SK-N-DZ (cell line): ENCODE data around the gene SEC23B. TPM values are rescaled to one million over a fixed set of nuclear protein-coding genes. Genes with fewer than 3 reads are reported as not detected.
"Not testable (repeated sequence)": the region's sequence is repeated elsewhere in the genome, so short reads cannot be mapped to it uniquely, and the experiment has no call there.

Experiments
- DNase-seq: peaks from one replicate; pipeline ENCODE4 v3.0.0-alpha.2; 2015; ENCODE audit warnings: low spot score
- polyA plus RNA-seq, 2 experiments: library from polyadenylated mRNA; depleted of rRNA; stranded (reverse); fragments of >200 nt; gene quantifications; 2 replicates each; pipeline ENCODE4 v1.2.3, GENCODE V29; 2014

SEC23B gene
- 67.8 and 72.9 TPM in 2 replicates for polyA plus RNA-seq (2014; cell fraction: cytosol; rRNA removed)
- polyA plus RNA-seq (2014; cell fraction: nucleus; rRNA removed): 28.1 and 44.8 TPM in 2 replicates

GRCh38 chr20:18507218-18508191 lies at the start of gene SEC23B:
Gene SEC23B (plus strand): TSS chr20:18507940. CDS start chr20:18510836, 2,896 bp downstream.
- DNase-seq: peak; percentile 97

- DNase-seq: no peak
Measured at GRCh38 chr20:18465536-18466200, 42.1 kb upstream of the SEC23B start.

GRCh38 chr20:18466574-18466893 lies 41.2 kb upstream of the SEC23B start:
- DNase-seq: no peak

GRCh38 chr20:18466894-18467730 lies 40.6 kb upstream of the SEC23B start, which contains the start of the genes DZANK1 and POLR3F:
Gene DZANK1 (minus strand): TSS chr20:18467030. CDS start chr20:18465358, 1,672 bp downstream.
Gene POLR3F (plus strand): TSS chr20:18467390. CDS start chr20:18467507, 117 bp downstream.
- peak; percentile 98 for DNase-seq

GRCh38 chr20:18477218-18477617 lies 30.5 kb upstream of the SEC23B start:
- no peak for DNase-seq

GRCh38 chr20:18477821-18478220 lies 29.9 kb upstream of the SEC23B start:
- no peak for DNase-seq

GRCh38 chr20:18481596-18481995 lies 26.1 kb upstream of the SEC23B start:
- no peak for DNase-seq

- DNase-seq: no peak
Measured at GRCh38 chr20:18488301-18488700, 19.4 kb upstream of the SEC23B start.

- no peak for DNase-seq
Measured at GRCh38 chr20:18496042-18496441, 11.7 kb upstream of the SEC23B start.

- peak; percentile 86 for DNase-seq
Measured at GRCh38 chr20:18496740-18497592, 10.8 kb upstream of the SEC23B start, which contains the start of gene RBBP9. Gene RBBP9 (minus strand): TSS chr20:18497225. CDS start chr20:18497167, 58 bp downstream.

- no peak for DNase-seq
Measured at GRCh38 chr20:18497603-18498002, 10.1 kb upstream of the SEC23B start.

- DNase-seq: not testable (repeated sequence)
Measured at GRCh38 chr20:18501672-18502071, 6.1 kb upstream of the SEC23B start.

GRCh38 chr20:18504479-18505060 lies 3.2 kb upstream of the SEC23B start:
- no peak for DNase-seq

GRCh38 chr20:18506744-18507143 lies 996 bp upstream of the SEC23B start:
- DNase-seq: no peak

GRCh38 chr20:18511571-18511970 lies 3.8 kb downstream of the SEC23B start:
- DNase-seq: no peak

GRCh38 chr20:18513208-18513607 lies 5.5 kb downstream of the SEC23B start:
- DNase-seq: no peak

- no peak for DNase-seq
Measured at GRCh38 chr20:18514127-18514526, 6.4 kb downstream of the SEC23B start.

- DNase-seq: no peak
Measured at GRCh38 chr20:18515973-18516372, 8.2 kb downstream of the SEC23B start.

- not testable (repeated sequence) for DNase-seq
Measured at GRCh38 chr20:18522066-18522465, 14.3 kb downstream of the SEC23B start.

- no peak for DNase-seq
Measured at GRCh38 chr20:18523066-18523465, 15.3 kb downstream of the SEC23B start.
